KBM-7 (cell line): ENCODE results near the gene MBOAT2.

Experiments
- DNase-seq: peaks from one replicate; pipeline ENCODE4 v3.0.0-alpha.2; 2015
- in situ Hi-C: fragments of 300-500 bp; cut with MboI; formaldehyde crosslinking; loops from 2 replicates; pipeline ENCODE4 v1.14.3; 2020; ENCODE audit warnings: low sequenced_read_pairs, low pct_unique_long_range_greater_than_20kb, mixed read lengths

MBOAT2 gene

DNA sequence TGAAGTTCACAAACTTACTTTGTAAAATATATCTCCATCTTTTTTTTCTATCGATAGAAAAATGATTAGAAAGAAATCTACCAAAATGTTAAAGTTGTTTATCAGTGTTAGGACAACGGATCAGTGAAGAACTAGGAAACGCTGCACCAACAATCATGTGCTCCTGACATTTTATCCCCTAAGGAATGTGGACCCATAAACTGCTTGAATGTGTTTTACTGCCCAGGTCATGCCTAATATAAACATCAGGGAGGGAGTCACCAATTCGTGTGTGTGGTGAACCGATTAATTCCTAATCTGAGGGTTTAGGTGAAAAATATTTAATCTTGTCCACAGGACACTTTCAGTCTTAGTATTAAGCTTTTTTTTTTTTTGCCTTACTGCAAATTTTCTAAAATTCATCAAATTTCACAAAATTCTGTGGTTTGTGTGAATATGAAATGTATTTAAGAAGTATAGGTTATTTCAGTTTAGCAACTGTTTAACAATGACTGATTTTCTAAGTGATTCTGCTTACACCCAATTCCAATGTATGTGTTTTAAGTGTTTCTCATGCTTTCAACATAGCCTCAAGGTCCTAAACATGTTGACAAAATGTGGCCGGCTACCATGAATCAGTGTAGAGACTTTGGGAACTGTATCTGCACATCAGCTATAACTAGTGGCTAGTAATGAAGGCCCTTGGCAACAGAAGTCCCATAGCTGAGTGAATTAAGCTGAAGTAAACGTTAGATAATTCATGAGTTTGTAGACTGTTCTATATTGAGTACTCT lies 155.0 kb downstream of the MBOAT2 start:
- in situ Hi-C loops, result no loop called here
- no peak for DNase-seq

DNA sequence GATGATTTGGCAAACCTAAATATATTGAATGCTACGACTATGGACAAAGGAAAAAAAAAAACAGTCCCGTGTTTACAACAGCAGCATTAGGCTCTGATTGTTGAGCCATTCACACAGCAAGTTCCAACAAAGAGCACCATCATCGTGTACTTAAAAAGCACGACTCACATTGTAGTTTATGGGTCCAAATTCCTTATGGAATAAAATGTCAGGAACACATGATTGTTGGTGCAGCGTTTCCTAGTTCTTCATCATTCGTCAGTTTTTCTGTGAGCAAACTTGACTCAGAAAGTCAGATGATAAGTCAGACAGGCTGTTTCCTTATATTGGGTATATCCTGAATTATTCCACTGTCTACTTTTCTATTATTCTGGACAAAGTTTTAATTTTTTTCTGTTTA lies 156.1 kb downstream of the MBOAT2 start:
- in situ Hi-C loops, result no loop called here
- no peak for DNase-seq

DNA sequence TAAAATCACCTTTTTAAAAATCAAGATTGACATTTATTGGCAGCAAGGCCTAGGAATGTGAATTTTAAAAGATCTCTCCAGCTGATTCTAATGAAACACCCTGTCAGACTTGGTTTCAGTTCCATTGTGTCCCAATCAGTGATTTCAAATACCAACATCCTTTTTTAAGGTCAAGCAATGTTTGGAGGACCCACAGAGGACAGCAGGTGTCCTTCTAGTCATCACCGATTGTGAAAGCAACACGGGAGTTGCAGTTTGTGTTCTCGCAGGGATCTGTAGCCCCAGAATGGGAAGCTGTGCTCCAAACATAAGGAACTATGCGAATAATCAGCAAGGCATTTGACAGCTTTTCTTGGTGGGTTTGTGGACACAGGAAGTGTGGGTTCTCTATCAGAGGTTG lies 161.6 kb downstream of the MBOAT2 start:
- DNase-seq, result no peak
- in situ Hi-C loops, result no loop called here

DNA sequence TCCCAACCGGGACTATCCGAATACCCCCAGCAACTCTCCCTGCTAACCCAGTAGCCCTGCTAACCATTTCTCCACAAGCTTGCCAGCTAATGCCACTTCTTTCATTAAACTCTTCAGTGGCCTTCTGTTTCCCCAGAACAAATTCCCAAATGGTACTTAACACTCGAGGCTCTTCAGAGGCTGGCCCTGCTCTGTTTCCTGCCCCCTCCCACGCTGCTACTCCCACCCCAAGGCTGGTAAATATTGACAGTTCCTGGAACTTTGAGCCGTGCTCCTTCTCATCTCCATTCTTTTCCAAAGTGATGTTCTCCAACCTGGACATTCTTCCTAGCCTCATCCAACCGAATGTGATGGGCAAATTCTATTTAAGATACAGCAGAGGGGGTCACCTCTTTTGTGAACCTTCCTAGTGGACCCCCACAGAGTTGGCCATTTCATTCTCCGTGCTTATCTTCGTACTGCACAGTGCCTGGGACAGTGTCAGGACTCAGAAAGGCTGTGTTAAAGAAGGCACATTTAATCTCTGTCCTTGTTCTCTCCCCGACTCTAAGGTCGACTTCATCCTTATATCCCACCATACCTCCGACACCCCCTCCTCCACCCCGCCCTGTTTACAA lies 162.9 kb downstream of the MBOAT2 start:
- in situ Hi-C loops, result no loop called here
- no peak for DNase-seq

DNA sequence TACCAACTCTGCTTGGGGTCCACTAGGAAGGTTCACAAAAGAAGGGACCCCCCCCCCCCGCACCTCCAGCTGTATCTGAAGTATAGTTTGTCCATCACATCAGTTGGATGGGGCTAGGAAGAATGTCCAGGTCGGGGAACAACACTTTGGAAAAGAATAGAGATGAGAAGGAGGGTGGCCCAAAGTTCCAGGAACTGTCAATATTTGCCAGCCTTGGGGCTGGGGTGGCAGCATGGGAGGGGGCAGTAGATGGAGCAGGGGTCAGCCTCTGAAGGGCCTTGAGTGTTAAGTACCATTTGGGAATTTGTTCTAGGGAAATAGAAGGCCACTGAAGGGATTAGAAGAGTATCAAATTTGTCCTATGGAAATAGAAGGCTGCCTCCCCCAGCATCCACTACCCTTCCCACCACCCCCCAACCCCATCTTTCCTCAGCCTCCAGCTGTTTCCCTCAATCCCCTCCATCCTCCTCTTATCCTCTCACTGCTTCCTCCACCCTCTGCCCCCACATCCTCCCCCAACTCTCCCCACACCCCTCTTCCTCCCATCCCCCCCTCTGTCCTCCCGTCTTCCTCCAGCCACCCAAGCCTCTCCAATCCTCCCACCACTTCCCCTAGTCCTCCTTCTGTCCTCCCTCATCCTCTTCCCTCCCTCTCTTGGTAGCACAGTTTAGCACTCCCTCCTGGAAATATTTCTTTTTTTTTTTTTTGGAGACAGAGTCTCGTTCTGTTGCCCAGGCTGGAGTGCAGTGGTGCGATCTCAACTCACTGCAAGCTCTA lies 164.1 kb downstream of the MBOAT2 start:
- in situ Hi-C loops, result no loop called here

DNA sequence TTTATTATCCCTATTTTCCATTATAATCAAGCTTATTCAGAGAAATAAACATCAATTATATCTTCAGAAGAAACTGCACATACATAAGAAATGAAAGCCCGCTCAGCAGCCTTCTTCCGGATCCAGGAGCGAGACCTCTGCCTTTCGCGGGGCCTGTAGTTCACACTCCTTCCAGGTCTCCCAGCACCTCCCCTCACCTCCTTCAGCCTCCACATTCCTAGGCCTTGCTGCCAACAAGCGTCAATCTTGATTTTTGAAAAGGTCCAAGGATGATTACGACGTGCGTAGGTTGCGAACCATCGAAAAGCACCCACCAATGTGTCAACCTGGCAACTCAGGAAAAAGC lies 165.7 kb downstream of the MBOAT2 start:
- in situ Hi-C loops, result no loop called here
- DNase-seq, result no peak

More for the DNA sequence above, 164.1 kb downstream of the MBOAT2 start:
- DNase-seq, result no peak

DNA sequence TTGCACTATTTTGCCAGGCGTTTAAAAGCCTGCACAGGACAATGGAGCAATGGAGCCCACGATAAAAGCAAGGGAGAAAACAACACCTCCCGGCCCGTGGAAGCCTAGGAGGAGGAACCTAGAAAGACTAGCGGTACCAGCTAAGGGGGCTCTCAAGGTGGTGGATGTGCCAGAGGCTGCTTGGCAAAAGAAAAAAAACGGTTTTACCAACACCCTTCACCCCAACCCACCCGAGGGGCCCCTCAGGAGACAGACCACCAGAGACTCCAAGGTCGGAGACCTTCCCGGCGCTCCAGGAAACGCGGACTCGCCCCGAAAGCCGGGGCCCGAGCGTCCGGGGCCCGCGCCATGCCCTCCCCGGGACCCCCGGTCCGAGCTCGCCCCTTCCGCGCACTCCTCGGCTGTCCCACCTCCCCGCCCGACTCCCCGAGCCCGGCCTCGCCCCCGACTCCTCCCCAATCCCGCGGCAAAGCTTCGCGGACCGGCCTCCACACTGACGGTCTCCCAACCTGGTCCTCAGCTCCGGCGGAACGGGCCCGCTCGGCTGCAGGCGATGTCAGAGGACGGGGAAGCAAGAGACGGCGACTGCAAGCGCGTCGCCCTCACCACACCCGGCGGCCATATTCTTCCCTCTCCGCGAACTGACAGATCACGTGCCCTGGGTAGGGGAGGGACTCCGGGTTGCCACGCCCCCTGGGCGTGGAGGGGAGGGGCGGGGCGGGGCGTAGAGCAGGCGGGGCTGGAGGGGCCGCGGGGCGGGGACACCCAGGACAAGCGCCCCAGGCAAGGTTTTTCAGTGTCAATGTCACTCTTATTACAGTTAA lies 166.3 kb downstream of the MBOAT2 start, which contains the start of gene KIDINS220:
Gene KIDINS220 (minus strand): TSS at position 643 of the 824 bp plus-strand sequence. CDS start 10,520 bp downstream, outside the sequence.
- peak; percentile 60 for DNase-seq
- in situ Hi-C loops, result no loop called here

DNA sequence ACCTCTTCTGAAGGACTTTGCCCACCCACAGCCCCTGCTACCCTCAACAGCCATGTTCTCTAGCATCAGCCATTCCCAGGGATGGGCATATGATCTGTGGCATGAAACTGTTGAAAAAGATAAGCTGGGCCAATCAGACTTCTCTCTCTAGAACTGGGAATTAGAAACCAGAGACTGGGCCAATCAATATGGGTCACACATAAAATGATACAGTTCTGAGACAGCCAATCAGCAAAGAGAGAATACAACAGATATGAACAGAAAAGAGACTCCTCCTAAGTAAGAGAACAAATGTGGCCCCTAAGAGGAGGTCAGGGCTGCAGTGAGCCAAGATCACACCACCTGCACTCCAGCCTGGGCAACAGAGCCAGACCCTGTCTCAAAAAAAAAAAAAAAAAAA lies 168.2 kb downstream of the MBOAT2 start:
- DNase-seq, result no peak
- in situ Hi-C loops, result no loop called here

DNA sequence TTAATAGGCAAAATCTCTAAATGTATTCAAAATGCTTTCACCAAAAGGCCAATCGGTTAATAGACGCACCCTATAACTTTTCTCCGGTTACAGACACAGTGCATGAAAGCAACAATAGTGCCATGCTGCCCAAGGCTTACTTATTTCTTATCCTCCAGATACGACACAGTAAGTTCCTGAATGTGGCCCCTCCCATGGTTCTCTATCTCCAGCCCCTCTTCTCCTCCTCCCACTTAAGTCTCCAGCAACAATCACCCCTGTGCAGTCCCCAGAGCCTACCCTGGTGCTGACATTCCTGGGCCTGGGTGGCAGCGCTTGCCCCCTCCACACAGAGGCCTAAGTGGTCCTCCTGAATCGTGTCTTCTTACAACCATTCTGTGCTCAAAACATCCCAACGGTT lies 169.6 kb downstream of the MBOAT2 start:
- in situ Hi-C loops, result no loop called here
- no peak for DNase-seq

DNA sequence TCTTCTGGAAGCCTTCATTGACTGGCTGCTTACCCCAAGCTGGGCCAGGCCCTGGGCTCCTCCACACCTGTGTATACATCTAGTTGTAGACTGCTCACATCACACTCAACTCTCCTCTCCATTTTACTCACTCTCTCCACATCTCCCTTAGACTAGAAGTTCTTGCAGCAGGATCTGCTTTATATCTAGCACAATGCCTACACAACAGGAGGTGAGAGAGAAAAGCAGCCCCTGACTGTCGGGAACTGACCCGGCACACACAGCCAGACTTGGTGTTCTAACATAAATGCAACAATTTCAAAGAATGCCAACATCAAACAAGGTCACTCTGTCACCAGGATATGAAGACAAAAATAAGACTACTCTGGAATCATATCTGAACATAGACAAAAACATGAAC lies 172.0 kb downstream of the MBOAT2 start:
- in situ Hi-C loops, result no loop called here
- DNase-seq, result no peak

DNA sequence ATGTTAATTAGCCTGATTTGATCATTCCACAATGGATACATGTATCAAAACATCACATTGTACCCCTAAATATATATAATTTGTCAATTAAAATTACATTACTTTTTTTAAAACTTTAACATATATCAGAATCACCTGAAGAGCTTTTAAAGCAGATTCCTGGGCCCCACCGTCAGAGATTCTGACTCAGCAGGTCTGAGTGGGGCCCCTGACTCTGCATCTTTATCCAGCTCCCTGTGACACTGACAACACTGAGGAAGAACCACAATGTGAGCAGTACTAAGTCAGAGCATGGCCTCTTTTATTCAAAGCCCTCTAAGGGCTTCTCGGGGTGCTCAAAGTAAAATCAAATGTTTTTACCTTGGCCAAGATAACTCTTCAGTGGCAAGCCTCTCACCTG lies 175.8 kb downstream of the MBOAT2 start:
- in situ Hi-C loops, result no loop called here

DNA sequence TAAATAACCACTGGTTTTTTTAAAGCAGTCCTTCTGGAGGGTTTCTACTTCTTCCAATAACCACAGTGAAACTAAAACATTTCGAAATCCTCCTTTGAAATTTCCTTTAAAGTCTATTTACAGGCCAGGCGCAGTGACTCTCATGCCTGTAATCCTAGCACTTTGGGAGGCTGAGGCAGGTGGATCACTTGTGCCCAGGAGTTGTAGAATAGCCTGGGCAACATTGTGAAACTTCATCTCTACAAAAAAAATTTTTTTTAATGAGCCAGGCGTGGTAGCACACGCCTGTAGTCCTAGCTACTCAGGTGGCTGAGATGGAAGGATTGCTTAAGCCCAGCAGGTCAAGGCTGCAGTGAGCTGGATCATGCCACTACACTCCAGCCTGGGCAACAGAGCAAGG lies 181.3 kb downstream of the MBOAT2 start:
- in situ Hi-C loops, result no loop called here
- peak; percentile 23 for DNase-seq

More for the DNA sequence above, 175.8 kb downstream of the MBOAT2 start:
- DNase-seq, result no peak

DNA sequence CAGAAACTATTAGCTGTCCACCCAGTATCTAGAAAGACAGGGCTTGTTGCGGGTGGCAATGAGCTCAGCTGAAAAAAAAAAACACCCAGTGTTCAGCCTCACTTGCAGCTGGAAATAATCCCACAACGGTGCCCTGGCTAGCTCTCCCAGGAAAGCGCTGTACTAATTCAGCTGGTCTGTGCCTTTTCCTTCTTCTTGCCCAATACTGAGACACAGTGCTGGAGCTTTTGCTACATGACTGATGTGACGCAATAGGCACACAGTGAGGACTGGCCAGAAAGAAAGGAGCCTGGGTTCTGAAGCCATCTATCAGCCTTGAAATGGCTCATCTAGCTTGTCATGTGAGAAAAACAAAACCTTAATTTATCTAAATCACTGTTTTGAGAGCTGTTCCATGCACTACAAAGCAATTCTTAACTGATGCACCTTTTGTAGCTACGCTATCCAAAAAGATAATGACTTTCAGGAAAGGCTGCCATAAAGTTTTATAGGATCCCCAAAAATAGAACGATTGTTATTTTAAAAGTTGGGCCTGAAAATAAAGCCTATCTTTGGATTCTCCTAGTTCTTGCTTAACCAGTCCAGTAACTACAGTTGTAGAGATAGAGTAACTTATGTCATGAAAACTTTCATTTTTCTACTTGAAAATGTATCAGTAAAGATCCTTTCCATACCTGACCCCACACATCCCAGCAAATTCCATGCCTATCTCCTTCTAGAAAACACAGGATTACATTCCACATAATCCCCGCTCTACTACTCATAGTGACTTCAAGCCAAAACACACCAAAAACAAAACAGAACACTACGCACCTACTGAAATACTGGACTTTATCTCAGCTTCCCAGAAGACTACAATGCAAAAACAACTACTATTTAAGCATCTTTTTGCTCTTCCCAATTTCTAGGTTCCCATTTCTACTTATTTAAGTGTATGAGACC lies 181.9 kb downstream of the MBOAT2 start:
- peak; percentile 5 for DNase-seq
- in situ Hi-C loops, result no loop called here

DNA sequence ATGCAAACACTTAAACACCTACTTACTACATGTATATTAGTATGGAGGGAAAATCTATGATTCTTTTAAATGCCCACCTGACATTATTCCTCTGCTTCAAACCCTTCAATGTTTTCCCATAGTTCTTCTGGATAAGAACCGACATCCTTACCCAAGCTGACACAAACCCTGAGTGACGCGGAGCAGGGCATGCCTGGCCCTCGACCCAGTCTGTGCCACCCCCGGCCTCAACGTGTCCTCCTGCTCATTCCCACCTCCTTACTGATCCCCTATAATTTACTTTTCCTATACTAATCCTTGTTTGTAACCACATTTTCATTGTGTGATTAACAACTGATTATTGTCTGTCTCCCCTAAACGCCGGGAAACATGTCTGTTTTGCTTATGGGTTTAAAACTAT lies 183.5 kb downstream of the MBOAT2 start:
- no peak for DNase-seq
- in situ Hi-C loops, result no loop called here

DNA sequence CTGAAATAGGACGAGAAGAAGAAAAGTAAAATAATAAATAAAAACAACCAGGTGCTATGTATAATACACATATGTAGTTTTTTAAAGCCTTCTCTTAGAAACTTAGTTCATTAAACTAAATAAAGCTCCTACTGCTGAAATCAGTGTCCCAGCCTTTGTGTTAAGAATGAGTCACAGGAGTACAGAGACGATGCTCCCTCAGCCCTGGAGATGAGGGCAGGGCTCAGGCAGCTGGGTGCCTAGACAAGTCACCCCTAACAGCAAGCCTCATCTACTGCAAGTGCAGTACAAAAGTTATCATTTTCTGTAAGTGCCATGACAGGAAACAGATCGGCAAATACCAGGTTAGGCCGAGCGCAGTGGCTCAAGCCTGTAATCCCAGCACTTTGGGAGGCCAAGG lies 184.3 kb downstream of the MBOAT2 start:
- no peak for DNase-seq
- in situ Hi-C loops, result no loop called here

DNA sequence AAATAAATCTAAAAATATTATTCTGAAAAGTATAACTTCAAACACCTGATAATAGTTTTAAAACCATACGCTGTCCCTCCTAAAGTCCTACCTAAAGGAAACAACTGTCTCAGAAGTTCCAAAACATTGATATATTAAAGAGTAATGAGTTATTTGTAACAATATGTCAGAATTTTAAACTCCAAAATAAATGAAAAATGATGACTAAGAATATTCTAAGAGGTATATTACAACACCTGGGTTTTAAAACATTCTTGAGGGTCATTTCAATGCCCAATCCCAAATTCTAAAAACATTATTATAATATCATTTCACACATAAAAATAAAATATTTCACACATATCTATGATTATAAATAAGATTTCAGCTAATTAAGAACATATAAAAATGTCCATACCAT lies 186.3 kb downstream of the MBOAT2 start:
- in situ Hi-C loops, result no loop called here
- DNase-seq, result no peak

DNA sequence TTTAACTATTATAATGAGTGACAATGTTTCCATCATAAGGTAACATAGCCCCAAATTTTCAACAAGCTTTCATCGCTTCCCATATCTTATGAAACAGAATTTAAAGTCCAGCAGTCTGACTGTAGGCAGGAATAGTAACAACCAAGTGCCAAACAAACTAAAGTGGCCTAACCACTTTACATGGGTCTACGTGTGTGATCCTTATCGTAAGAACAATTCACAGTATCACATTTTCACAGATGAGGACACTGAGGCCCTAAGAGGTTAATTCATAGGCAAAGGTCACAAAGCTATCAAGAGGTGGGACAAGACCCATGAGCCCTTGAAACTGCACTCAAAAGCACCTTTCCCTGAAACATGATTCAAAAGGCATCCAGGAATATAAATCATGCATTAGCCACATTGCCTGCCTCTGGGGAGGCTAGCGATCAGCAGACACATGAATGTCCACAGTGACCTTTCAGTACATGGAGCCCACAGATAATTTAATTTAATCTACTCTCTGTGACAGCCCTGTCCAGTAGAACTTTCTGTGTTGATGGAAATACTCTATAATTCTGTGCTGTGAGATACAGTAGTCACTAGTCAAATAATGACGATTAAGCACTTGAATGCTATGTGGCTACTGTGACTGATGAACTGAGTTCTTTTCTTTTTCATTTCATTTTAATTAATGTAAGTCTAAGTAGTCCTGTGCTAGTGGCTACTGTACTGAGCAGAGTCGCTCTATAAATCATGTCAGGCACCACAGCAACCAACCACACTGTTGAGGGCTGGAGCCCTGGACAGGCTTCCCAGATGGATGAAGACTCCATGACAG lies 196.4 kb downstream of the MBOAT2 start:
- DNase-seq, result no peak
- in situ Hi-C loops, result no loop called here
